ENCODE results near the gene NPDC1.

DNA sequence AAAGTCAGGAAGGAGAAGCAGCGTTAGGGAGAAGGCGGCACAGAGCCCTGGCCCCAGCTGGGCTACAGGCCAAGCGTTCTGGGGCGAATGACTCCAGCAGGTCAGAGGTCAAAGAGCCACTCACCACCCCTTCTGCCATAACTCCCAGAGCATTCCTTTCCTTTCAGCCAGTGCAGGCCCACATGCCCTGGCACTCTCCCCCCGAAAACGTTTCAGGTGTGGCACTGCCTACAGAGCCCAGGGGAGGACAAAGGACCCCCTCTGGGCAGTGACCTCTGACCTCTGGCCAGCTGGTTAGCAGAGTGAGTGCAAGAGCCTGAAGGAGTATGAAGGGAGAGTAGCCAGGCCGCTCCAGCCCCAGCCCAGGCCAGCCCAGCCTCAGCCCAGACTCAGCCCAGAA is 22.8 kb downstream of the NPDC1 start:
- TF ChIP-seq, protein P1, sequence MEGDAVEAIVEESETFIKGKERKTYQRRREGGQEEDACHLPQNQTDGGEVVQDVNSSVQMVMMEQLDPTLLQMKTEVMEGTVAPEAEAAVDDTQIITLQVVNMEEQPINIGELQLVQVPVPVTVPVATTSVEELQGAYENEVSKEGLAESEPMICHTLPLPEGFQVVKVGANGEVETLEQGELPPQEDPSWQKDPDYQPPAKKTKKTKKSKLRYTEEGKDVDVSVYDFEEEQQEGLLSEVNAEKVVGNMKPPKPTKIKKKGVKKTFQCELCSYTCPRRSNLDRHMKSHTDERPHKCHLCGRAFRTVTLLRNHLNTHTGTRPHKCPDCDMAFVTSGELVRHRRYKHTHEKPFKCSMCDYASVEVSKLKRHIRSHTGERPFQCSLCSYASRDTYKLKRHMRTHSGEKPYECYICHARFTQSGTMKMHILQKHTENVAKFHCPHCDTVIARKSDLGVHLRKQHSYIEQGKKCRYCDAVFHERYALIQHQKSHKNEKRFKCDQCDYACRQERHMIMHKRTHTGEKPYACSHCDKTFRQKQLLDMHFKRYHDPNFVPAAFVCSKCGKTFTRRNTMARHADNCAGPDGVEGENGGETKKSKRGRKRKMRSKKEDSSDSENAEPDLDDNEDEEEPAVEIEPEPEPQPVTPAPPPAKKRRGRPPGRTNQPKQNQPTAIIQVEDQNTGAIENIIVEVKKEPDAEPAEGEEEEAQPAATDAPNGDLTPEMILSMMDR (conservative IDR thresholded peaks at IDR 0.05; ENCODE audit: low read depth, low read length): no peak
- TF ChIP-seq EZH2phosphoT487 (IDR thresholded peaks at IDR 0.05; ENCODE audit: borderline replicate concordance, low read length): no peak
